Measurements from ENCODE around the gene ZRSR2. TPM values are rescaled to one million over a fixed set of nuclear protein-coding genes. Genes with fewer than 3 reads are reported as not detected.
"Not testable (repeated sequence)": the region's sequence is repeated elsewhere in the genome, so short reads cannot be mapped to it uniquely, and the experiment has no call there.

Gene ZRSR2
- total and polyA plus RNA-seq, 2 experiments from 2014 or later = 5.2 to 45.1 TPM

DNA sequence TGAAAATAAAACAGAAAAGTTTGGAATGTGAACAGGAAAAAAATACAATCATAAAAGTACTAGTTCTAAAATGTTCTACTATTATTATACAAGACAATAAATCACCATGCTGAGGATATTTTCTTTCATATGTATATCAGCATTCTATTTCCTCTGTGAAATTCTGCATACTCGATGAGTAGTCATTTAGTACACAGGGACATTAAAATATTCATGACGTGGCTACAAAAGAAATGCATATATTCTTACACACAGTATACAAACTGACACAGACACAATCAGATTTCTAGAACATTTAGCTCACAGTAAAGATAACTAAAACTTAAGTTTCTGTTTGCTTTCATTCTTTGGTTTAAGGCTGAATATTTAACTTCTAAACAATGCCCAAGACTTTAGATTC, 41.1 kb downstream of the ZRSR2 start:
- H3K4me3 Mint-ChIP-seq, H3K9me3 Mint-ChIP-seq: not testable (repeated sequence)

DNA sequence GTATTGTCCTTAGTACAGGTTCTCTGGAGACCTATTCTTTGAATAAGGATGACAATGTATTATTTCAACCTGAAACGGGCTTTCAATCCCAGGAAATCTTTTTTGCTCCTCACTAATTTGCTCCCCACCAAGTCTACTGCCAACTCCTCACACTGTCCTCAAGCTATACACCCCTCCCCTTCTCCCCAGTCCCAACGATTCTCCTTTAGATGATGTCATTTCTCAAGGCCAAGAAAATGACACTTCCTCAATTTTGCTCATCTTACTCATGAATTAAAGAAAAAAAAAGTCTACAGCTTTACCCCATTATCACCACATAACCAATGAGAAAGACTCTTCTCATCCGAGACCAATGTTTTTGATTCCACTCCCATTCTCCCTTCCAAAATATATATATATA, 43.8 kb downstream of the ZRSR2 start:
- Mint-ChIP-seq H3K36me3 (ENCODE audit: low read depth) (peaks cover 31% of the 10 kb centered on the region; the same call in 2 of the 3 replicates), H3K9me3 (no peaks in the 10 kb centered on the region), H3K27me3 (ENCODE audit: insufficient read depth, low read depth, poor library complexity) (peaks cover 2% of the 10 kb centered on the region), H3K4me3 (no peak overlapping the region), H3K4me1 (peaks cover 24% of the 10 kb centered on the region), H3K27ac (no peak overlapping the region; the same call in 1 of the 2 replicates)
- Histone ChIP-seq H3K4me3 (no peak overlapping the region), H3K27me3 (ENCODE audit: insufficient read depth) (no peaks in the 10 kb centered on the region), H3K4me1 (ENCODE audit: insufficient read depth) (peaks cover 14% of the 10 kb centered on the region; the same call in 1 of the 2 replicates), H3K79me2 (replicated peaks; ENCODE audit: insufficient read depth) (peaks cover 63% of the 10 kb centered on the region), H3K27ac (ENCODE audit: low read depth) (no peak overlapping the region), H3K4me2 (no peak overlapping the region), H3K9me2 (ENCODE audit: insufficient read depth) (no peaks in the 10 kb centered on the region), H2AFZ (no peak overlapping the region), H4K20me1 (replicated peaks; ENCODE audit: insufficient read depth) (peaks cover 9% of the 10 kb centered on the region), H3F3A (replicated peaks; ENCODE audit: low read depth) (no peaks in the 10 kb centered on the region), H3K36me3 (ENCODE audit: insufficient read depth) (peaks cover 9% of the 10 kb centered on the region; the same call in 1 of the 2 replicates)
- ATAC-seq = no peak
- DNase-seq (ENCODE audit: low spot score) = no peak
- no peak for TF ChIP-seq POLR2AphosphoS5 (IDR thresholded peaks at IDR 0.05; ENCODE audit: low read depth)
- no peak for TF ChIP-seq EZH2phosphoT487 (IDR thresholded peaks at IDR 0.05; ENCODE audit: unreplicated experiment)
- TF ChIP-seq, protein P1, sequence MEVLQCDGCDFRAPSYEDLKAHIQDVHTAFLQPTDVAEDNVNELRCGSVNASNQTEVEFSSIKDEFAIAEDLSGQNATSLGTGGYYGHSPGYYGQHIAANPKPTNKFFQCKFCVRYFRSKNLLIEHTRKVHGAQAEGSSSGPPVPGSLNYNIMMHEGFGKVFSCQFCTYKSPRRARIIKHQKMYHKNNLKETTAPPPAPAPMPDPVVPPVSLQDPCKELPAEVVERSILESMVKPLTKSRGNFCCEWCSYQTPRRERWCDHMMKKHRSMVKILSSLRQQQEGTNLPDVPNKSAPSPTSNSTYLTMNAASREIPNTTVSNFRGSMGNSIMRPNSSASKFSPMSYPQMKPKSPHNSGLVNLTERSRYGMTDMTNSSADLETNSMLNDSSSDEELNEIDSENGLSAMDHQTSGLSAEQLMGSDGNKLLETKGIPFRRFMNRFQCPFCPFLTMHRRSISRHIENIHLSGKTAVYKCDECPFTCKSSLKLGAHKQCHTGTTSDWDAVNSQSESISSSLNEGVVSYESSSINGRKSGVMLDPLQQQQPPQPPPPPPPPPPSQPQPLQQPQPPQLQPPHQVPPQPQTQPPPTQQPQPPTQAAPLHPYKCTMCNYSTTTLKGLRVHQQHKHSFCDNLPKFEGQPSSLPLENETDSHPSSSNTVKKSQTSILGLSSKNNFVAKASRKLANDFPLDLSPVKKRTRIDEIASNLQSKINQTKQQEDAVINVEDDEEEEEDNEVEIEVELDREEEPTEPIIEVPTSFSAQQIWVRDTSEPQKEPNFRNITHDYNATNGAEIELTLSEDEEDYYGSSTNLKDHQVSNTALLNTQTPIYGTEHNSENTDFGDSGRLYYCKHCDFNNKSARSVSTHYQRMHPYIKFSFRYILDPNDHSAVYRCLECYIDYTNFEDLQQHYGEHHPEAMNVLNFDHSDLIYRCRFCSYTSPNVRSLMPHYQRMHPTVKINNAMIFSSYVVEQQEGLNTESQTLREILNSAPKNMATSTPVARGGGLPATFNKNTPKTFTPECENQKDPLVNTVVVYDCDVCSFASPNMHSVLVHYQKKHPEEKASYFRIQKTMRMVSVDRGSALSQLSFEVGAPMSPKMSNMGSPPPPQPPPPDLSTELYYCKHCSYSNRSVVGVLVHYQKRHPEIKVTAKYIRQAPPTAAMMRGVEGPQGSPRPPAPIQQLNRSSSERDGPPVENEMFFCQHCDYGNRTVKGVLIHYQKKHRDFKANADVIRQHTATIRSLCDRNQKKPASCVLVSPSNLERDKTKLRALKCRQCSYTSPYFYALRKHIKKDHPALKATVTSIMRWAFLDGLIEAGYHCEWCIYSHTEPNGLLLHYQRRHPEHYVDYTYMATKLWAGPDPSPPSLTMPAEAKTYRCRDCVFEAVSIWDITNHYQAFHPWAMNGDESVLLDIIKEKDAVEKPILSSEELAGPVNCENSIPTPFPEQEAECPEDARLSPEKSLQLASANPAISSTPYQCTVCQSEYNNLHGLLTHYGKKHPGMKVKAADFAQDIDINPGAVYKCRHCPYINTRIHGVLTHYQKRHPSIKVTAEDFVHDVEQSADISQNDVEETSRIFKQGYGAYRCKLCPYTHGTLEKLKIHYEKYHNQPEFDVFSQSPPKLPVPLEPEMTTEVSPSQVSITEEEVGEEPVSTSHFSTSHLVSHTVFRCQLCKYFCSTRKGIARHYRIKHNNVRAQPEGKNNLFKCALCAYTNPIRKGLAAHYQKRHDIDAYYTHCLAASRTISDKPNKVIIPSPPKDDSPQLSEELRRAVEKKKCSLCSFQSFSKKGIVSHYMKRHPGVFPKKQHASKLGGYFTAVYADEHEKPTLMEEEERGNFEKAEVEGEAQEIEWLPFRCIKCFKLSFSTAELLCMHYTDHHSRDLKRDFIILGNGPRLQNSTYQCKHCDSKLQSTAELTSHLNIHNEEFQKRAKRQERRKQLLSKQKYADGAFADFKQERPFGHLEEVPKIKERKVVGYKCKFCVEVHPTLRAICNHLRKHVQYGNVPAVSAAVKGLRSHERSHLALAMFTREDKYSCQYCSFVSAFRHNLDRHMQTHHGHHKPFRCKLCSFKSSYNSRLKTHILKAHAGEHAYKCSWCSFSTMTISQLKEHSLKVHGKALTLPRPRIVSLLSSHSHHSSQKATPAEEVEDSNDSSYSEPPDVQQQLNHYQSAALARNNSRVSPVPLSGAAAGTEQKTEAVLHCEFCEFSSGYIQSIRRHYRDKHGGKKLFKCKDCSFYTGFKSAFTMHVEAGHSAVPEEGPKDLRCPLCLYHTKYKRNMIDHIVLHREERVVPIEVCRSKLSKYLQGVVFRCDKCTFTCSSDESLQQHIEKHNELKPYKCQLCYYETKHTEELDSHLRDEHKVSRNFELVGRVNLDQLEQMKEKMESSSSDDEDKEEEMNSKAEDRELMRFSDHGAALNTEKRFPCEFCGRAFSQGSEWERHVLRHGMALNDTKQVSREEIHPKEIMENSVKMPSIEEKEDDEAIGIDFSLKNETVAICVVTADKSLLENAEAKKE (CRISPR knock-in tag; IDR thresholded peaks at IDR 0.05) = no peak
- TF ChIP-seq, protein P2, sequence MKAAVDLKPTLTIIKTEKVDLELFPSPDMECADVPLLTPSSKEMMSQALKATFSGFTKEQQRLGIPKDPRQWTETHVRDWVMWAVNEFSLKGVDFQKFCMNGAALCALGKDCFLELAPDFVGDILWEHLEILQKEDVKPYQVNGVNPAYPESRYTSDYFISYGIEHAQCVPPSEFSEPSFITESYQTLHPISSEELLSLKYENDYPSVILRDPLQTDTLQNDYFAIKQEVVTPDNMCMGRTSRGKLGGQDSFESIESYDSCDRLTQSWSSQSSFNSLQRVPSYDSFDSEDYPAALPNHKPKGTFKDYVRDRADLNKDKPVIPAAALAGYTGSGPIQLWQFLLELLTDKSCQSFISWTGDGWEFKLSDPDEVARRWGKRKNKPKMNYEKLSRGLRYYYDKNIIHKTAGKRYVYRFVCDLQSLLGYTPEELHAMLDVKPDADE (IDR thresholded peaks at IDR 0.05) = no peak
- TF ChIP-seq JUNB (IDR thresholded peaks at IDR 0.05; ENCODE audit: unreplicated experiment) = no peak
- no peak for TF ChIP-seq ZNF331 (CRISPR knock-in tag; IDR thresholded peaks at IDR 0.05; ENCODE audit: low read depth)

More for the DNA sequence above, 41.1 kb downstream of the ZRSR2 start:
- not testable (repeated sequence) for H3K4me2 ChIP-seq; DNase-seq (ENCODE audit: low spot score); ATAC-seq; H3K27ac ChIP-seq (ENCODE audit: low read depth); H3K27me3 Mint-ChIP-seq (ENCODE audit: insufficient read depth, low read depth, poor library complexity); H3K9me2 ChIP-seq (ENCODE audit: insufficient read depth); H3K27me3 ChIP-seq (ENCODE audit: insufficient read depth); H3K27ac Mint-ChIP-seq; H3F3A ChIP-seq (replicated peaks; ENCODE audit: low read depth); H4K20me1 ChIP-seq (replicated peaks; ENCODE audit: insufficient read depth); H2AFZ ChIP-seq; H3K36me3 ChIP-seq (ENCODE audit: insufficient read depth); H3K4me3 ChIP-seq
- Mint-ChIP-seq H3K4me1 (peaks cover 35% of the 10 kb centered on the region), H3K36me3 (ENCODE audit: low read depth) (peaks cover 22% of the 10 kb centered on the region; the same call in 2 of the 3 replicates)
- Histone ChIP-seq H3K79me2 (replicated peaks; ENCODE audit: insufficient read depth) (peaks cover 36% of the 10 kb centered on the region), H3K4me1 (ENCODE audit: insufficient read depth) (peaks cover 14% of the 10 kb centered on the region; the same call in 1 of the 2 replicates)
